SK-N-SH (cell line): ENCODE results near the gene CEP43.

Source experiments
- CTCF ChIP-seq: fragments of 200-600 bp; sonication (generic); IDR thresholded peaks from 2 replicates; pipeline ENCODE4 v1.6.1; 2017; ENCODE audit warnings: antibody characterized with exemption, mild to moderate bottlenecking, moderate library complexity
- EP300 ChIP-seq, 2 experiments: IDR thresholded peaks; 2 replicates each; pipeline versions ENCODE4 v1.4.0 to v1.6.1; 2012; ENCODE audit warnings: borderline replicate concordance in 1 of 2, low read depth in 1 of 2, low read length in 1 of 2
- SMC3 ChIP-seq: IDR thresholded peaks from 2 replicates; pipeline ENCODE4 v1.6.1; 2012; ENCODE audit warnings: low read depth, low read length, improper control_type of control experiment
- TAF1 ChIP-seq: IDR thresholded peaks from 2 replicates; pipeline ENCODE4 v1.6.1; 2012; ENCODE audit warnings: low read depth, mild to moderate bottlenecking, low read length, moderate library complexity, borderline replicate concordance
- TCF12 ChIP-seq: IDR thresholded peaks from 2 replicates; pipeline ENCODE4 v1.4.0; 2012
- USF2 ChIP-seq: fragments of 150-350 bp; IDR thresholded peaks from 2 replicates; pipeline ENCODE4 v1.6.1; 2017; ENCODE audit warnings: antibody characterized with exemption, low read length, low read depth, borderline replicate concordance
- TF ChIP-seq, protein P1 (sequence below): IDR thresholded peaks from 2 replicates; pipeline ENCODE4 v1.4.0; 2012; ENCODE audit warnings: low read depth

DNA sequence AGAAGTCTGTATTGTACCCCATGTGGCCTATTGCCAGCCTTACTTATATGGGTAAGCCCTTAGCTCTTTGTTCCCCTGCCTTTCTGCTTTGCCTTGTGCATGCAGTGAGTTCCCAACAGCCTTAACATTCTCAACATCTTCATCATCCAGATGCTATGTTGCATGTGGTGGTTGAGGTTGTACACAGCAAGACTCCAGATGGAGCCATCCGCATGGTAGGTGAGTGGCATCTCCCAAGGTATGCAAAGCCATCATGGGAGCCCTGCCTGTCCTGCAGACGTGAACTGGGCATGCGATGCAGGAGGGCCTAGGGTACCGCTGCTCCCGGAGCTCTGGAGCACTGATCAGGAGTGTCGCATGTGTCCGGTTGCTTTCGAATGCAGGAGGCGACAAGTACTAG is 16.1 kb downstream of the CEP43 start:
- no peak for TF ChIP-seq SMC3
- TF ChIP-seq CTCF, result no peak
- TF ChIP-seq TCF12, result no peak
- TF ChIP-seq EP300 (IDR thresholded peaks at IDR 0.05; ENCODE audit: borderline replicate concordance in 1 of 2, low read depth in 1 of 2, low read length in 1 of 2), result no peak
- no peak for TF ChIP-seq TAF1
- TF ChIP-seq USF2, result no peak
- TF ChIP-seq, protein P1, sequence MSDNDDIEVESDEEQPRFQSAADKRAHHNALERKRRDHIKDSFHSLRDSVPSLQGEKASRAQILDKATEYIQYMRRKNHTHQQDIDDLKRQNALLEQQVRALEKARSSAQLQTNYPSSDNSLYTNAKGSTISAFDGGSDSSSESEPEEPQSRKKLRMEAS, result no peak
